Measurements from ENCODE around the gene WDR33.

GRCh38 chr2:127840893-127841292, 29.9 kb upstream of the WDR33 start:
- no peak for TF ChIP-seq PRDM10 (IDR thresholded peaks at IDR 0.05; ENCODE audit: partially characterized antibody)
- no peak for TF ChIP-seq EHMT2 (IDR thresholded peaks at IDR 0.05)
